Ascending aorta (tissue), 2 donors: ENCODE data around the gene DCUN1D2. TPM values are rescaled to one million over a fixed set of nuclear protein-coding genes. Genes with fewer than 3 reads are reported as not detected.
A peak's percentile ranks its signal among the peaks of the same experiment; 100 is the strongest.

Experiments used
- DNase-seq, 2 donors: peaks; one replicate each; pipeline ENCODE4 v3.0.0-alpha.2; 2019; ENCODE audit warnings: low spot score in 2 of 2
- H3K27ac ChIP-seq, 2 donors: fragments of 200-600 bp; sonication (generic); one replicate each; pipeline ENCODE4 v1.5.1; 2016 to 2017; ENCODE audit warnings: mild to moderate bottlenecking in 1 of 2
- H3K27me3 ChIP-seq: fragments of 200-600 bp; sonication (generic); one replicate; pipeline ENCODE4 v1.5.1; 2017
- H3K36me3 ChIP-seq, 2 donors: fragments of 200-600 bp; sonication (generic); one replicate each; pipeline ENCODE4 v1.5.1; 2016
- H3K4me1 ChIP-seq, 2 donors: fragments of 200-600 bp; sonication (generic); one replicate each; pipeline ENCODE4 v1.5.1; 2016 to 2017; ENCODE audit warnings: mild to moderate bottlenecking in 1 of 2
- H3K4me3 ChIP-seq, 2 donors: fragments of 200-600 bp; sonication (generic); one replicate each; pipeline ENCODE4 v1.5.1; 2016 to 2017; ENCODE audit warnings: mild to moderate bottlenecking in 1 of 2
- H3K9me3 ChIP-seq, 2 donors: fragments of 200-600 bp; sonication (generic); one replicate each; pipeline ENCODE4 v1.5.1; 2016
- CTCF ChIP-seq, 3 experiments: fragments of 200-600 bp in 2 of 3; fragments of 450-650 bp in 1 of 3; sonication (generic) in 2 of 3; IDR thresholded peaks; one replicate each; pipeline ENCODE4 v1.5.1; 2016 to 2019; ENCODE audit warnings: antibody characterized with exemption in 3 of 3, mild to moderate bottlenecking in 1 of 3, moderate library complexity in 1 of 3
- intact Hi-C: fragments of 100-400 bp; cut with DNase I; formaldehyde crosslinking; loops from one replicate; pipeline ENCODE4 v1.15.1; 2023
- total RNA-seq: library from RNA; depleted of rRNA; stranded (reverse); fragments of >200 nt; gene quantifications from one replicate; pipeline ENCODE4 v1.1.0, GENCODE V29; 2016

DCUN1D2 gene
- total RNA-seq, 1 donor from 2014 or later = 5.9 TPM

GRCh38 chr13:113460599-113460998 lies 29.9 kb downstream of the DCUN1D2 start:
- H3K9me3 ChIP-seq = no peaks in the 10 kb centered on the region
- H3K27ac ChIP-seq = no peak overlapping the region
- no peak for DNase-seq
- intact Hi-C loops = no loop called here
- no peaks in the 10 kb centered on the region for H3K4me1 ChIP-seq
- peaks cover 44 to 59% of the 10 kb centered on the region in 2 donors for H3K36me3 ChIP-seq
- H3K4me3 ChIP-seq = no peak overlapping the region
- no peak for TF ChIP-seq CTCF (IDR thresholded peaks at IDR 0.05)
- no peaks in the 10 kb centered on the region for H3K27me3 ChIP-seq

- no peaks in the 10 kb centered on the region for H3K27me3 ChIP-seq
- no peak for TF ChIP-seq CTCF (IDR thresholded peaks at IDR 0.05)
- H3K4me3 ChIP-seq = no peak overlapping the region
- intact Hi-C loops = no loop called here
- no peak overlapping the region for H3K27ac ChIP-seq
- H3K4me1 ChIP-seq = no peaks in the 10 kb centered on the region
- no peak for DNase-seq
- peaks cover 44 to 64% of the 10 kb centered on the region in 2 donors for H3K36me3 ChIP-seq
- no peaks in the 10 kb centered on the region for H3K9me3 ChIP-seq
Observed at GRCh38 chr13:113460064-113460555, 30.4 kb downstream of the DCUN1D2 start.

- Histone ChIP-seq H3K9me3 (no peaks in the 10 kb centered on the region), H3K4me1 (no peaks in the 10 kb centered on the region), H3K36me3 (peaks cover 50 to 74% of the 10 kb centered on the region in 2 donors), H3K27me3 (no peaks in the 10 kb centered on the region), H3K4me3 (no peak overlapping the region), H3K27ac (no peak overlapping the region)
- no peak for DNase-seq
- intact Hi-C loops = no loop called here
- no peak for TF ChIP-seq CTCF (IDR thresholded peaks at IDR 0.05)
Observed at GRCh38 chr13:113458253-113459065, 32.1 kb downstream of the DCUN1D2 start.

GRCh38 chr13:113457510-113457909 lies 33.0 kb downstream of the DCUN1D2 start:
- Histone ChIP-seq H3K27ac (no peak overlapping the region), H3K9me3 (no peaks in the 10 kb centered on the region), H3K4me1 (no peaks in the 10 kb centered on the region), H3K4me3 (no peak overlapping the region), H3K36me3 (peaks cover 52 to 79% of the 10 kb centered on the region in 2 donors), H3K27me3 (no peaks in the 10 kb centered on the region)
- DNase-seq = peak in 1 of 2 donors; percentile 46
- intact Hi-C loops = no loop called here
- TF ChIP-seq CTCF (IDR thresholded peaks at IDR 0.05) = no peak

GRCh38 chr13:113456116-113456702 lies 34.3 kb downstream of the DCUN1D2 start:
- intact Hi-C loops = no loop called here
- Histone ChIP-seq H3K4me1 (no peaks in the 10 kb centered on the region), H3K9me3 (no peaks in the 10 kb centered on the region), H3K27me3 (no peaks in the 10 kb centered on the region), H3K4me3 (no peak overlapping the region), H3K27ac (no peak overlapping the region), H3K36me3 (peaks cover 46 to 68% of the 10 kb centered on the region in 2 donors)
- DNase-seq = no peak
- no peak for TF ChIP-seq CTCF (IDR thresholded peaks at IDR 0.05)
